Stimulated activated CD8-positive, alpha-beta memory T cell treated with anti-CD3 and anti-CD28 coated beads, Interleukin-12 subunit alpha, Interleukin-12 subunit beta, amount 100 ng/mL, for 24 hours (primary cell): ENCODE measurements around the gene CTDP1.

Experiments used
- DNase-seq: peaks from one replicate; pipeline ENCODE4 v3.0.0-alpha.2; 2020; ENCODE audit errors: extremely low read depth

CTDP1 gene

GRCh38 chr18:79679552-79680099 lies at the start of gene CTDP1:
CTDP1 (plus strand) TSS chr18:79679803; CDS start chr18:79679948, 145 bp downstream.
- DNase-seq, result peak; percentile 77

- DNase-seq, result no peak
Measured at GRCh38 chr18:79630281-79631095, 49.1 kb upstream of the CTDP1 start.

- DNase-seq, result no peak
Measured at GRCh38 chr18:79631096-79631507, 48.5 kb upstream of the CTDP1 start.

GRCh38 chr18:79631761-79632446 lies 47.7 kb upstream of the CTDP1 start:
- no peak for DNase-seq

- no peak for DNase-seq
Measured at GRCh38 chr18:79632765-79633164, 46.8 kb upstream of the CTDP1 start.

- DNase-seq, result no peak
Measured at GRCh38 chr18:79634186-79634585, 45.4 kb upstream of the CTDP1 start.

GRCh38 chr18:79634593-79635426 lies 44.8 kb upstream of the CTDP1 start:
- no peak for DNase-seq

GRCh38 chr18:79635427-79635726 lies 44.2 kb upstream of the CTDP1 start:
- no peak for DNase-seq

GRCh38 chr18:79637181-79637920 lies 42.3 kb upstream of the CTDP1 start:
- no peak for DNase-seq

GRCh38 chr18:79637921-79638909 lies 41.4 kb upstream of the CTDP1 start:
- no peak for DNase-seq

GRCh38 chr18:79639072-79639829 lies 40.4 kb upstream of the CTDP1 start:
- no peak for DNase-seq

GRCh38 chr18:79640064-79640672 lies 39.4 kb upstream of the CTDP1 start:
- DNase-seq, result no peak

GRCh38 chr18:79640875-79641274 lies 38.7 kb upstream of the CTDP1 start:
- no peak for DNase-seq

- DNase-seq, result no peak
Measured at GRCh38 chr18:79641722-79642497, 37.7 kb upstream of the CTDP1 start.

- DNase-seq, result no peak
Measured at GRCh38 chr18:79642626-79643025, 37.0 kb upstream of the CTDP1 start.

- no peak for DNase-seq
Measured at GRCh38 chr18:79643054-79643984, 36.3 kb upstream of the CTDP1 start.

- DNase-seq, result peak; percentile 30
Measured at GRCh38 chr18:79644006-79644665, 35.5 kb upstream of the CTDP1 start.
